Measurements from ENCODE around the gene PLA2G4E.

DNA sequence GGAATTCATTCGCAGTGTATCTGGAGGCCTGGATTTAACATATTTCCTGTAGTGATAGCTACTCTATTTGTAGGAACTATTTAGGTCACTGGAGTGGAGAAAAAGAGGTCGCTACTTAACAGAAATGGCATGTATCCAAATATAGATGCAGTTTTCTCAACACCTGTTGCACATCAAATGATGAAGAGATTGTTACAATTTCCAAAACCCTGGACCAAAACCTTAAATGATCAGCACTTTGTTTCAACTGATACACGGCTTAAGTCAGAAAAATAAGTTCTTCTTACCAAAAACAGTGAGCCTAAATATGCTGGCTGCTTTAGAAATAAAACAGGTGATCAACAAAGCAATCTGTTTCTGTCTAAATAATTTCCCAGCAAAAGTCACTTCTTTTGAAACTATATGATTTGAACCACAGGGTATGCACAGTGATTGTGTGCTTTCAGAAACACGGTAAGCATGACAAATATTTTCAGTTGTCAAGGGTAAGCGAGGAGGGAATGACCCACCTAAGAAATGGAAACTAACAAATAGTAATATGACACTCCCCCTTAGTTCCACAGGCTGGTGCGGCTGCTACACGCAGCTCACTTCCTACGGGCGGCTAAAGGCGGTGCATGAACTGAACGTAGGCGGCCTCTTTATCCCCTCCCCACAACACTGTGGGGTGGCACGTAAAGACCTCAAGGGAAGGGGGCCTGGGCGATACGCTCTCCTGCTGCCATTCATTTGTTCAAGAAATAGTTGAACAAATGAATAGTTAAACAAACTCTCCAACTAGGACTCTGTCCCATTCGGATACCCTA is 49.5 kb downstream of the PLA2G4E start:
- TF ChIP-seq TAF1 (IDR thresholded peaks at IDR 0.05; ENCODE audit: low read depth, low read length) (peak; percentile 87), POLR2A (IDR thresholded peaks at IDR 0.05; ENCODE audit: low read depth, low read length) (peak; percentile 93)
